Ramos (cell line): ENCODE measurements around the gene MVB12B.

Experiments
- in situ Hi-C: fragments of 300-500 bp; cut with MboI; formaldehyde crosslinking; loops from one replicate; pipeline ENCODE4 v1.14.3; 2022; ENCODE audit warnings: low sequenced_read_pairs; ENCODE audit not compliant: unreplicated experiment

The MVB12B gene

DNA sequence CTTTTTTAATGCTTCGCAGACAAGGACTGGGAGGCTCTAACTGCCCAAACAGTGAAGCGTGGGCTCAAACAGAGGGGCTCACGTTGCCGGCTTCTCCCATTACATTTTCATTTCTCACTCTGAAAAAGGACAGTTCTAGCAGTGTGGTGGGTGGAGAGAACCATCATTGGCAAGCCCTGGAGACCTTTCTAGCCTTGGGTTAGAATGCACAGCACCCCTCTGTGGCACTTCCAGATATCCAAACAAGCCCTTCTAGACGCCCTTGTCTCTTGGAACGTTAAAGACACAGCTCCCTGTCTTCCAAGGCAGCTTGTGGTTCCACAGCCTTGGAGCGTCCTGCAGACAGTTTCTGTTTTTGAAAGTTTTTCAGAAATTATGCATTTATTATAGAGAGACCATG, 52.1 kb downstream of the MVB12B start:
- in situ Hi-C loops = no loop called here

- in situ Hi-C loops = no loop called here
These were observed 53.2 kb downstream of the MVB12B start for GRCh38 chr9:126379661-126380360.

GRCh38 chr9:126380447-126380846, 53.8 kb downstream of the MVB12B start:
- in situ Hi-C loops = no loop called here

DNA sequence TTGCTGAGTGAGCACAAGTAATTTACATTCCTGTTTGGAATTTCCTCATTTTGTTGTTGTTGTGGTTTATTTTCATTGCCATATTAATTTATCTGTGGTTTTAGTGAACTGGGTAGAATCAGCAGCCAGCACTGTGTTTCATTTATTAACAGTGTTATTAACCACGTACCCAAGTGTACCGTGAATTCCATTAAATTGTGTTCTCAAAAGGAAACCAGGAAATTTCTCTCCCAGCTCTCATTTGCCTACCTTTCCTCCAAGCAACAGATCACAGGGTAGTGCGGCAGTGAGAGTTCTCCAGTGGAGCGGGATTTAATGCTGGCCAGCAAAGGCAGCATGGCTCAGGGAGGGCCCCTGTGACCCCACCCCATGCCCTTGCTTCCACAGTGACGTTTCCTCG, 54.6 kb downstream of the MVB12B start:
- in situ Hi-C loops = no loop called here

DNA sequence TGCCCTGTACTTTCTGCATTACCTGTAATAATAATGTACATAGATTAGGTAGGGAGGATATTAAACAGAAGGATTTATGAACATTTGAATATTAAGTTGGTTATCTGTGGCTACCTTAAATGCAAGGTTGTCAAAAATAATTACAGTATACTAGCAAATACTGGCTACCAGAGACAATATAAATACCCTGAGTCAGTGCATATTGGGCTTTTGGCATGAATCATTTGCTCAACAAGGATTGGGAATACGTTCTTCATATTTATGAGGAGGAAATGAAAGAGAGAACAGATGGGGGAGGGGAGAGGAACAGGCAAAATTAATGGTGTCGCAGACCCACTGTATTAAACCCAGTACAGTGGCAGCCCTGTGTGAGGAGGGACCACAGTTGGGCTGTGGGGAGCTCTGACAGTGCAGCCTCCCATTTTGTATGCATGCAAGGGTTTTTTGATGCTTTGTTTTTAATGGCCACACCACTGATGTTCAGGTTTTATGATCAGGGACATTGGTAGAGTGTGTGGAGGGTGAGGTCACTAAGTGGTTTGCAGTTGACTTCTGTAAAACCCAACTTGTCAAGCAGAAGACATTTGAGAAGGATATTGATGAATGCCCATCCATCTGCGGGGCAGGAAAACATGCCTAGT, 56.9 kb downstream of the MVB12B start:
- in situ Hi-C loops = no loop called here

GRCh38 chr9:126384926-126385325, 58.3 kb downstream of the MVB12B start:
- in situ Hi-C loops = no loop called here

GRCh38 chr9:126386088-126386487, 59.5 kb downstream of the MVB12B start:
- in situ Hi-C loops = no loop called here

DNA sequence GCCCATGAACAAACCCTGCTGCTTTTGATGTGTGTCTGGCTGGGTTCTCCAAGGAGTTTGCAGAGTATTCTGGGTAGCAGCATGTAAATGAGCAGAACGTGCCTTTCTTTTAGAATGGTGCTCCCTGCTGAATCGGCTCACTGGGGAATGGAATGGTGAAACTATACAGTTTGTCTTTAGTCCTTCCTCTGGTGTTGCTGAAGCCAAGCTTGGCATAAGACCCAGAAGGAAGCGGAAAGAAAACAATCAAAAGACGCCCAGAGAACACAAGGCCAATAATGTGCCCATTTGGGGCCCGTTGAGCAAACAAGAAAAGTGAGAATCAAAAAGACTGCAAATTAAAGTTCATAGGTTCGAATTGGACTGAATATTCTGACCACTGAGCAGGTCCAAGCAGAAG, 60.1 kb downstream of the MVB12B start:
- in situ Hi-C loops = no loop called here

DNA sequence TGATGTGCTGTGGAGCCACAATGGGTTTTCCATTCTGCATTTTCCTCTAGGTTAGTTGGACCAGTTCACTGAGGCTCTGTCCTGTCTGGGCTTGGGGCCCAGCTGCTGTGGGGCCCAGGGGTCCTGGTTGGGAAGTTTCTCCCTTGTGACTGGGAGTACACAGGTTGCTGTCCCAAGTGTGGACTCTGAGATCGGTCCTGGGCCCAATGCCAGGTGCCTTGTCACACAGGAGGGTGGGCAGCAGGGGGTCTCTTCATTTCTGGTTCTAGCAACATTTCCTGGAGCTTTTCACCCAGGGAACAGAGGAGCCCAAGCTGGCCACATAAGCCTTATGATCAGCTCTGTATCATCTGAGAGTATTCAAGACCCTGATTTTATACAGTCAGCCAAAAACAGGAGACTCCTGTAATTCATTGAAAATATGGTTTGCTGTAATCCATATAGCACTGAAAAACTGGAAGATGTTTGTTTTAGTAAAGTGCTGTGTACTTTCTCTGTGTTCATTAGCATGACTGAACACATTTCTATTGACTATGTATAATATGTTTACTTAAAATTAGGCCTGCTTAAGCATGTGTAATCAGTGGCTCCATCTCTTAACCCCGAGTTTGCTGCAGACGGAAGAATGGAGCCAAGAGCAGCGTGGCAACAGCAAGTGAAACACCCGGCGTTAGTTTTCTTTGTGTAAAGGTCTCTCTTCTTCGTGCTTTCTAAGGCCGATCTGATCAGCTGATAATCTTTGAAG, 62.5 kb downstream of the MVB12B start:
- in situ Hi-C loops = no loop called here

- in situ Hi-C loops = no loop called here
These were observed 63.4 kb downstream of the MVB12B start for GRCh38 chr9:126389992-126390391.

DNA sequence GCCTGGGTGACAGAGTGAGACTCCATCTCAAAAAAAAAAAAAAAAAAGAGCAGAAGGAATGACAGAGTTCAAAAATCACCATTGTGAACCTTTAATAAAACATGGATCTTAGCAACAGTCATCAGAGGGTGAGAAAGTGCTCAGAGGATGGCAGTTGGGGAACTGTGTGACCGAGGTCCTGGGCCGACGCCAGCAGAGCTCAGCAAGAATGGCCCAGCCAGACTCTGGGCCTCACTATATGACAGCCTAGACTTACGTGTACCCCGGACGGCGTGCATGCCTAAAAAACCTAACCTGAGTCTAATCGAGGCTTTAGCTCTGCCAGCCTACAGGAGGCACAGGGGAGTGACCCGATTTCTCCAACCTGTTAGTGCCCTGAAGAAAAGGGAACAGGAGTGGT, 64.3 kb downstream of the MVB12B start:
- in situ Hi-C loops = no loop called here

DNA sequence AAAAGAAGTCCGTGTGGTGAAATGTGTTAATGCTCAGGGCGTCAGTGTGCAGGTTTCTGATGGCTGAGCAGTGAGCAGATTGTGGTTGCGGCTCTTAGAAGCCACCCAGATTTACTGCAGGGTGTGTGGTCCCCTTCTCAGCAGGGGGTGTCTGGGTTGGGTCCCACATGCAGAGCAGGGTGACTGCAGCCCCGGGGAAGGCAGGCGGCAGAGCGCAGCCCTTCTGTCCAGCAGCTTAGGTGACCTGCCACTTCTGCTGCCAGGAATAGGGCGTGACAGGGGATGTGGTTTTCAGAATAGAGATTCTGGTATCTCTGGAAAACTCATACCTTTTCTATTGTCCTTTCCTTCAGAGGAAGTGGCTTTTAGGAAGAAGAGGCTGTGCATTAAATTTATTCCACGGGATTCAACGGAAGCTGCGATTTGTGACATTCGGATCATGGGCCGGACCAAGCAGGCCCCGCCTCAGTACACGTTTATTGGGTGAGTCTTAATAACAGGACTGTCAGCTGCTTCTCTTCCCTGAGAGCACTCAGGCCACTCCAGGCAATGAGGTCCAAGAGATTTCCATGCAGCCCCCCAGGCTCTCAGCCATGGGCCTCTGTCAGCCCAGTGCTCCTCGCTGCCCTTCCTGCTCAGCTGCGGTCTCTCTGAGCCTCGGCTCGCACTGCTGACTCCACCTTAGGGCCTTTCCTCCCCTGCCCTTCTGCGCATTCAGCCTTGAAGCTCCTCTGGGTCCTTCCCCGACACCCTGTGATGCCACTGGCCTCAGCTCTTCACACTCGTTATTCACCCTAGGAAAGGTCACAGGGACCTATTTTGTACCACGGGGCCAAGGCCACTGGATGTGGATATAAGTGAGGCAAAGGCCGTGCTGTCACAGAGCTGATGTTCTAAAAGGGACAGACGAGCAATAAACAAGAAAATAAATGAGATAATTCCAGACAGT, 65.4 kb downstream of the MVB12B start:
- in situ Hi-C loops = no loop called here

DNA sequence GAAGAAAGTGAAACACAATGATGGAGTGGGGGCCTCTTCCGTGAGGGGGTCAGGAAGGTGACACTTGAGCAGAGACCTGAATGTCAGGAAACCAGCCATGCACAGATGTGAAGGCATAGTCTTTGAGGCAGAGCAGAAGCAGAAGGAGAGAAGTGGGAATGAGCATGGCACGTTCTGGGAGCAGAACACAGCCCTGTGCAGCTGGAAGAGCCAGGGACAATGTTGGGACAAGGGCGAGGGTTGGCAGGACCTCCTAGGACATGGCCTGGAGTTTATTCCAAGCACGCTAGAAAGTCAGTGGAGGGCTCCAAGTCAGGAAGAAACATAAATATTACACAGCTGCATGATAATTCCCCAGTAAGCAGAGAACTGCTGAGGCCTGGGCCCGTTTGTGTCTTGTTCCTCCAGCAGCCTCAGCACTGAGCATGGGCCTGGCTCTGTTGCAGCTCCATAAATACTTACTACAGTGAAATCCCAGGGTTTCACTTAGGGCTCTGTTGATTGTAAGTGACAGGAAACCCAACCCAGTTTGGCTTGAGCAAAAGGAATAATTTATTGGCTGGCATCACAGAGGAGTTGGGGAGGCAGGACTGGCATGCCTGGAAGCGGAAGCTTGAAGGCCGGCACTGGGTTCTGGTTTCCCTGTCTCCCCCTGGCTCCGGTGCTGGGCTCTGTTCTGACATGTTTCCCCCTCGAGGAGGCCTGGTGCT, 66.2 kb downstream of the MVB12B start:
- in situ Hi-C loops = no loop called here

DNA sequence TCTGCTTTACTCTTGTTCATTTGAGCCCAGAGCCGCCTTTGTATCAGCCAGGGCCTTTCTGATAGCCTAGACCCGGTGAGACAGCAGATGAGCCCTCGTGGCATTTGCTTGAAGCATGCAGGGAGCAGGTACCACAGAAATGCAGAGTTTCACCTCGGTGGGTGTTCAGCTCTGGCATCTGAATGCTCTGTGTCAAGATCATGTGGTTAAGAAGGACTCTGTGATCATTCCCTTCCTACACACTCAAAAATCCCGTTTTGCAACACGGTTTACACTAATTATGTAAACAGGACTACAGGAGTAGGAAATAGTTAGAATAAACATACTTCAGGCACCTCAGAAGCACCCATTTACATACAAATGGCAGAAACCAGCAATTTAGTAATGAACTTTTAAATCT, 67.2 kb downstream of the MVB12B start:
- in situ Hi-C loops = no loop called here

DNA sequence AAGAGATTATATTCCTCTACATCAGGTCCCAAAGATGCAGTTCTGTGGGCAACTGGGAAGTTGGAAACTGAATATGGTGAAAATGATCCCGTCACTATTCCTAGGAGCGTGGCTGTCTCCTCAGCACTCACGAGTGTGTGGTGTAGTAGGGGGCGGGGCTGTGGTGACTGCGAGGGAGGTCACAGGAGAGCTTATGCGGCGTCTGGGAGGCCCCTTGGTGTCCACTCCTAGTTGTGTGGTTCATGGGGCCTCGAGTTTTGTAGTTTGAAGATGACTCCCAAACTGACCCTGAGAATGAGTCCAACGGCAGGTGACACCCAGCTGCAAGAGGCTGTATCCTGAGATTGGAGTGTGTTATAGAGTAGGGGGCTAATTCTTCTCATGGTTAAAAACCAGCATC, 68.2 kb downstream of the MVB12B start:
- in situ Hi-C loops = no loop called here

DNA sequence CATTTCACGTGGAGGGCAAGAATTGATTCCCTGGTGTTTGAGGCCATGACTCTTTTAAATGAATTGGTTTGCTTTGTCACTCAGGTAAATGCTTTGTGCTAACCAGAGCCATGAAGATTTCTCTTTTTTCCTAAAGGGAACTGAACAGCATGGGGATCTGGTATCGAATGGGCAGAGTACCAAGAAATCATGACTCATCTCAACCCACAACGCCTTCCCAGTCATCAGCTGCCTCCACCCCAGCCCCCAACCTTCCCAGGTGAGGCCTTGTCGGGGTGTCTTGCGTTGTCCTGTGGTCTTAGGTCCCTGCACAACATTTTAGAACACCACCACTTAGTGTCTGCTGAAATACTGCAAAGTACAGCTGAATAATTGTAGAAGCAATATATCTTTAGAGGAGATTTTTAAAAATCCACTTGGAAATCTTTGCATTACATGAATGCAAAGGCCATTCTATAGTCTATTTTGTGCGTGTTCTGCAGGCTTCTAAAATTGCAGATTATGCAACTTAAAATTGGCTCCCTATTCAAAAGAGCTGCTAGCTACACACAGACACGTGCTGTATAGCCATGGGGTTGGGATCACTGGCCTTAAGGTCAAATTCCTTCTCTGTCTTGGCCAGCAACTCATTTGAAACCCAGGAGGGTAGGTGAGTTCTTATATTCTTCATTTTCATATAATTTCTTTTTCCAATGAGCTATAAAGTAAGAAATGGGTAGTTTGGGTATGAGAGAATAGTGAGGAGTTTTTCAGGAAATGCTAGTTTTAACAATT, 69.0 kb downstream of the MVB12B start:
- in situ Hi-C loops = no loop called here

DNA sequence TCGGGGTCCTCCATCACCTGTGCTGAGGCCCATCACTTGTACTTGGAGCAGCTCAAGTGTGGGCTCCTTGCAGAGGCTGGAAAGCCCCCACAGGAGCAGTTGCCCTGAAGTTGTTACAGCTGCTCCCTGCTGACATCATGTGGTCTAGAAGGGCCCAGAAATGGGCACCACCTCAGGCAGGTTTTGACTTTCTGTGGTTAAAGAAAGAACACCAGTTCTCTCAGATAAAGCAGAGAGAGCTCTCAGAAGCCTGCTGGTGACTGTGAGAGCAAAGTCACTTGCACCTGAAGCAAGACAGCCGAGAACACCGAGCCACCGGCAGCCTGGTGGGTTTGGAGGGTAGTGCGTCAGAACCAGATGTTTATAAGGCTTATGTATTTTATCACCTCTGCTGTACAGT, 70.4 kb downstream of the MVB12B start:
- in situ Hi-C loops = no loop called here

- in situ Hi-C loops = no loop called here
These were observed 71.9 kb downstream of the MVB12B start for GRCh38 chr9:126398403-126399058.

- in situ Hi-C loops = no loop called here
These were observed 72.6 kb downstream of the MVB12B start for GRCh38 chr9:126399251-126399650.
